Lung (tissue), 12 donors: ENCODE measurements around the gene TSPEAR. TPM values are rescaled to one million over a fixed set of nuclear protein-coding genes. Genes with fewer than 3 reads are reported as not detected.

Experiments used
- ATAC-seq: fragments of 200-7000 bp; cut with Tn5 transposase; one replicate; pipeline ENCODE4 v1.9.1; 2020; ENCODE audit warnings: moderate number of reproducible peaks; ENCODE audit not compliant: insufficient read depth, low FRiP score
- DNase-seq, 3 donors: peaks; one replicate each; pipeline ENCODE4 v3.0.0-alpha.2; 2013 to 2017
- H3K27ac ChIP-seq, 2 donors: one replicate each; pipeline ENCODE4 v1.5.1; 2013; ENCODE audit warnings: mild to moderate bottlenecking in 2 of 2, moderate library complexity in 2 of 2, control low read depth in 1 of 2, inconsistent platforms in 1 of 2, low read depth in 1 of 2, low read length in 1 of 2
- H3K27me3 ChIP-seq, 3 donors: one replicate each; pipeline ENCODE4 v1.5.1; 2013; ENCODE audit warnings: low read length in 2 of 3; ENCODE audit not compliant: control insufficient read depth in 3 of 3, insufficient read depth in 3 of 3
- H3K36me3 ChIP-seq, 4 donors: one replicate each; pipeline ENCODE4 v1.5.1; 2013; ENCODE audit warnings: low read length in 4 of 4, mild to moderate bottlenecking in 1 of 4, moderate library complexity in 1 of 4; ENCODE audit not compliant: control insufficient read depth in 4 of 4, insufficient read depth in 4 of 4
- H3K4me1 ChIP-seq, 5 donors: one replicate each; pipeline ENCODE4 v1.5.1; 2013; ENCODE audit warnings: low read length in 5 of 5, mild to moderate bottlenecking in 2 of 5, moderate library complexity in 1 of 5; ENCODE audit not compliant: control insufficient read depth in 5 of 5, insufficient read depth in 5 of 5
- H3K4me3 ChIP-seq: one replicate; pipeline ENCODE4 v1.5.1; 2013; ENCODE audit warnings: mild to moderate bottlenecking, control low read depth, moderate library complexity
- H3K9ac ChIP-seq, 2 donors: one replicate each; pipeline ENCODE4 v1.5.1; 2013; ENCODE audit warnings: low read length in 2 of 2, control low read depth in 1 of 2; ENCODE audit not compliant: insufficient read depth in 1 of 2
- H3K9me3 ChIP-seq, 4 donors: one replicate each; pipeline ENCODE4 v1.5.1; 2013; ENCODE audit warnings: low read length in 3 of 4, mild to moderate bottlenecking in 1 of 4, moderate library complexity in 1 of 4; ENCODE audit not compliant: control insufficient read depth in 4 of 4, insufficient read depth in 3 of 4
- CTCF ChIP-seq: IDR thresholded peaks from 2 replicates; pipeline ENCODE4 v1.5.1; 2012; ENCODE audit warnings: mild to moderate bottlenecking; ENCODE audit errors: control extremely low read depth, extremely low read depth
- WGBS, 2 donors: extraction: QIAGEN DNeasy Blood & Tissue Kit; methylation state at CpG; one replicate each; pipeline ENCODE4 v1.1.7; 2013; 5-methylcytosine and 5-hydroxymethylcytosine counted together
- polyA plus RNA-seq, 2 donors: library from polyadenylated mRNA; stranded (reverse); fragments of 200-250 nt; gene quantifications; one replicate each; pipeline ENCODE4 v1.2.1, GENCODE V29; 2013
- total RNA-seq, 2 donors: library from RNA; depleted of rRNA in 1 of 2; stranded (reverse); fragments of >200 nt in 1 of 2; gene quantifications; one replicate each; pipeline ENCODE4 v1.2.1, GENCODE V29; 2014 to 2021
- donor health status: control.
- donor health status: control.
- donor health status: Bipolar disorder and iron deficiency.
- donor health status: healthy.
- donor health status: DM: yes; HTN: yes; CAD: no.

TSPEAR gene
- total and polyA plus RNA-seq, 4 donors: 0.02 to 2.1 (median 0.27) TPM

DNA sequence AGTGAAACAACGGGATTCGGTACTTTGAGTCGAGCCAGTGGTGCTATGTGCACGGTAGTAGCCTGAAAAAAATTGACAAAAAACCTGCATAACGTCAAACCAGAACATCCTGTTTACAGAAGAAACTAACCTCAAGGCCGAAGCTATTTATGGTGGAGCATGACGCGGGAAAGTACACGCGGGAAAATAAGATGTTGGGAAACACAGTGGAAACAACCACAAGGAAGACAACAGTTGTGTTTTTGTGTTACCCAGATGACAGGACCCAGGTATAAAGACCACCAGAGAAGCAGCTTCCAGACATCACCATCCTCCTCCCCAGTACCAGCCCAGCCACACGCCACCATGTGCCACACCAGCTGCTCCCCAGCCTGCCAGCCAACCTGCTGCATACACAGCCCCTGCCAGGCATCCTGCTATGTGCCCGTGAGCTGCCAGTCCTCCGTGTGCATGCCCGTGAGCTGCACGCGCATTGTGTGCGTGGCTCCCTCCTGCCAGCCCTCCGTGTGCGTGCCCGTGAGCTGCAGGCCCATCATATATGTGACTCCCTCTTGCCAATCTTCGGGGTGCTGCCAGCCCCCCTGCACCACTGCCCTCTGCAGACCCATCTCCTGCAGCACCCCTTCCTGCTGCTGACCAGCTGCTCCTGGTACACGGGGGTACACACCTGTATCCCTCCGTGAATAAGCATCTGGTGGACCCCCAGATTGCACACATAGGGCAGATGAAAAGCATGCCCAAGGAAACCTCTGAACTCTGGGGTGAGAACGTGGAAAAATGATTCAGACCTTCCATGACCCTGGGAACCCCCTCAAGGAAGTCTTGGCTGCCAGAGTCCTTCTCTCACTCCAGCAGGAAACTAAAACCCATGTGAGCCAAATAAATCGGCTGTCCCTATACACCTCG, 53.5 kb downstream of the TSPEAR start, which contains the start of gene KRTAP12-3:
TSS of gene KRTAP12-3 (plus strand) at position 298 of the 906 bp plus-strand sequence. CDS start at position 346, 48 bp downstream.
- WGBS, 2 donors: 67% methylated on average over 26 of the region's 26 CpGs

DNA sequence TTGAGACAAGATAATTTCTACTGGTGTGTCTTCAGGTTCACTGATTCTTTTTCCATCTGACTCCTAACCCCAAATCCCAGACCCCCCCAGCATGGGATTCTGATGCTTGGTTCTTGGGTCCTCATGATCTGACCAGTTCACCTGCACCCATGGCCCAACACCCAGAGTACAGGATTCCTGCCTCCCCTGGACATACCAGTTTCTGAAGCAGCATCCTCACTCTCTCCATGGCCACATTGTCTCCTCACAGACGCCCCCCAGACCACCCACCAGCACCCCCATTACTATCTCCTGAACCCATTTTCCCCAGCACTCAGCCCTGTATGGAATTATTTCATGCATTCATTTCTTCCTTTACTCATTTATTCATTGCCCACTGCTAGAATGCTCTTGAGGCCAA, 54.5 kb downstream of the TSPEAR start:
- Histone ChIP-seq H3K27ac (no peak overlapping the region), H3K9ac (no peak overlapping the region), H3K4me1 (peaks cover 0 to 1% (median 0%) of the 10 kb centered on the region in 5 donors), H3K9me3 (peaks cover 0 to 12% (median 2%) of the 10 kb centered on the region in 4 donors), H3K27me3 (no peaks in the 10 kb centered on the region), H3K4me3 (no peak overlapping the region), H3K36me3 (no peaks in the 10 kb centered on the region)
- ATAC-seq (no peak), DNase-seq (no peak)
- no peak for TF ChIP-seq CTCF
- WGBS, 2 donors: 67 to 80% methylated on average over 1 of the region's 1 CpG

More for the DNA sequence above, 53.5 kb downstream of the TSPEAR start, which contains the start of gene KRTAP12-3:
- TF ChIP-seq CTCF: no peak
- Histone ChIP-seq H3K9me3 (peaks cover 0 to 12% (median 2%) of the 10 kb centered on the region in 4 donors), H3K4me1 (peaks cover 0 to 1% (median 0%) of the 10 kb centered on the region in 5 donors), H3K27ac (peak within 1 kb of the TSS in 1 of 2 donors; percentile 28), H3K4me3 (no peak within 1 kb of the TSS), H3K9ac (no peak within 1 kb of the TSS), H3K36me3 (no peaks in the 10 kb centered on the region), H3K27me3 (no peaks in the 10 kb centered on the region)
- ATAC-seq (no peak), DNase-seq (peak in 1 of 3 donors; percentile 26)

GRCh38 chr21:44654576-44655175, 56.7 kb downstream of the TSPEAR start, which contains the start of gene KRTAP12-4:
Gene KRTAP12-4, minus strand, starts transcription at chr21:44654659. Its CDS starts 45 bp downstream, at chr21:44654614.
- TF ChIP-seq CTCF: no peak
- WGBS, 2 donors: 66 to 73% methylated on average over 9 of the region's 9 CpGs
- Histone ChIP-seq H3K4me3 (no peak within 1 kb of the TSS), H3K4me1 (peaks cover 0 to 1% (median 0%) of the 10 kb centered on the region in 5 donors), H3K9ac (no peak within 1 kb of the TSS), H3K27ac (no peak within 1 kb of the TSS), H3K9me3 (peaks cover 0 to 12% (median 2%) of the 10 kb centered on the region in 4 donors), H3K27me3 (no peaks in the 10 kb centered on the region), H3K36me3 (no peaks in the 10 kb centered on the region)
- no peak for ATAC-seq
- DNase-seq: no peak
